H1 (cell line): ENCODE data around the gene SLC7A6OS. TPM values are rescaled to one million over a fixed set of nuclear protein-coding genes. Genes with fewer than 3 reads are reported as not detected.

Experiments used
- CTCF ChIA-PET: fragments of 300-600 bp; sonication (Branson Sonifier 250); formaldehyde crosslinking; loops from one replicate; lab custom pipeline; 2021; ENCODE audit not compliant: partially characterized antibody; lab: Charles Lee
- POLR2A ChIA-PET: fragments of 300-600 bp; sonication (Branson Sonifier 250); formaldehyde crosslinking; loops from one replicate; lab custom pipeline; 2021; ENCODE audit warnings: inconsistent platforms; ENCODE audit not compliant: partially characterized antibody; lab: Charles Lee
- DNase-seq, 2 experiments: peaks; one replicate each; pipeline versions ENCODE4 v3.0.0 to v3.0.0-alpha.2; 2010 to 2022; ENCODE audit warnings: low spot score in 2 of 2, low read depth in 1 of 2, mixed read lengths in 1 of 2
- FAIRE-seq: peaks from 2 replicates; lab custom pipeline; 2011; peaks lifted over from hg19 to GRCh38; lab: Jason Lieb, UNC
- H2AFZ ChIP-seq: 2 replicates; pipeline ENCODE4 v1.8.1; 2012; ENCODE audit warnings: low read length, inconsistent platforms
- H2AK5ac ChIP-seq: 2 replicates; pipeline ENCODE4 v1.6.1; 2013; ENCODE audit warnings: low read depth, low read length
- H2BK120ac ChIP-seq: replicated peaks from 2 replicates; pipeline ENCODE3; 2013; ENCODE audit warnings: low read depth, low read length, inconsistent platforms
- H2BK12ac ChIP-seq: 2 replicates; pipeline ENCODE4 v1.6.1; 2013; ENCODE audit warnings: low read depth, low read length
- H2BK15ac ChIP-seq: 2 replicates; pipeline ENCODE4 v1.6.1; 2013; ENCODE audit warnings: low read length
- H2BK20ac ChIP-seq: 2 replicates; pipeline ENCODE4 v1.6.1; 2013; ENCODE audit warnings: low read length
- H2BK5ac ChIP-seq: 2 replicates; pipeline ENCODE4 v1.6.1; 2013; ENCODE audit warnings: low read depth, low read length
- H3K14ac ChIP-seq: 2 replicates; pipeline ENCODE4 v1.6.1; 2013; ENCODE audit warnings: inconsistent platforms; ENCODE audit not compliant: insufficient read length
- H3K18ac ChIP-seq: 2 replicates; pipeline ENCODE4 v1.6.1; 2013; ENCODE audit warnings: low read length; ENCODE audit errors: extremely low read depth
- H3K23ac ChIP-seq: 2 replicates; pipeline ENCODE4 v1.6.1; 2013; ENCODE audit warnings: inconsistent platforms; ENCODE audit not compliant: insufficient read length
- H3K23me2 ChIP-seq: 2 replicates; pipeline ENCODE4 v1.6.1; 2013; ENCODE audit warnings: low read depth, low read length
- H3K27ac ChIP-seq: 2 replicates; pipeline ENCODE4 v1.6.1; 2011; ENCODE audit warnings: low read depth, low read length, inconsistent platforms
- H3K27me3 ChIP-seq, 4 experiments: replicated peaks in 1 of 4; 1 replicate in 1 of 4; 2 replicates in 3 of 4; pipeline versions ENCODE4 v1.6.1 to v1.8.1; 2011 to 2013; ENCODE audit warnings: low read length in 3 of 4, mild to moderate bottlenecking in 3 of 4, inconsistent platforms in 2 of 4, mixed read lengths in 2 of 4, moderate library complexity in 1 of 4; ENCODE audit not compliant: control insufficient read depth in 3 of 4, insufficient read depth in 3 of 4; ENCODE audit errors: extremely low read depth in 1 of 4
- H3K36me3 ChIP-seq, 4 experiments: 2 replicates each; pipeline versions ENCODE4 v1.6.1 to v1.8.1; 2011 to 2013; ENCODE audit warnings: mild to moderate bottlenecking in 4 of 4, low read length in 3 of 4, moderate library complexity in 2 of 4, control low read depth in 1 of 4, inconsistent platforms in 1 of 4; ENCODE audit not compliant: insufficient read depth in 4 of 4, control insufficient read depth in 2 of 4
- H3K4ac ChIP-seq: replicated peaks from 2 replicates; pipeline ENCODE3; 2013; ENCODE audit warnings: low read length, low read depth, mixed read lengths, inconsistent platforms; ENCODE audit not compliant: insufficient read length
- H3K4me1 ChIP-seq, 4 experiments: replicated peaks in 1 of 4; 1 replicate in 1 of 4; 2 replicates in 3 of 4; pipeline versions ENCODE4 v1.6.1 to v1.8.1; 2011 to 2013; ENCODE audit warnings: low read length in 3 of 4, inconsistent platforms in 2 of 4, mixed read lengths in 1 of 4; ENCODE audit not compliant: insufficient read depth in 4 of 4, control insufficient read depth in 3 of 4
- H3K4me2 ChIP-seq, 2 experiments: 2 replicates each; pipeline versions ENCODE4 v1.6.1 to v1.8.1; 2011 to 2013; ENCODE audit warnings: low read depth in 2 of 2, low read length in 2 of 2, control low read depth in 1 of 2, inconsistent platforms in 1 of 2, mild to moderate bottlenecking in 1 of 2; ENCODE audit not compliant: insufficient read depth in 1 of 2
- H3K4me3 ChIP-seq, 4 experiments: fragments of 200-600, 300-600 bp in 1 of 4; sonication (generic), shearing (Covaris generic), sonication (Bioruptor Twin) in 1 of 4; 2 replicates each; pipeline versions ENCODE4 v1.5.1 to v1.8.1; 2011 to 2016; ENCODE audit warnings: low read length in 4 of 4, low read depth in 3 of 4, control low read depth in 2 of 4, inconsistent platforms in 2 of 4, mild to moderate bottlenecking in 2 of 4, mixed read lengths in 1 of 4, moderate library complexity in 1 of 4; ENCODE audit not compliant: insufficient read depth in 2 of 4; ENCODE audit errors: extremely low read depth in 1 of 4
- H3K56ac ChIP-seq: replicated peaks from 2 replicates; pipeline ENCODE3; 2013; ENCODE audit warnings: low read depth, mild to moderate bottlenecking, mixed read lengths, low read length, inconsistent platforms; ENCODE audit not compliant: insufficient read length
- H3K79me1 ChIP-seq: 2 replicates; pipeline ENCODE4 v1.6.1; 2013; ENCODE audit warnings: low read depth, low read length, control low read depth
- H3K79me2 ChIP-seq, 2 experiments: 2 replicates each; pipeline versions ENCODE4 v1.6.1 to v1.8.1; 2012 to 2013; ENCODE audit warnings: low read length in 2 of 2, mild to moderate bottlenecking in 2 of 2, inconsistent platforms in 1 of 2; ENCODE audit not compliant: insufficient read depth in 2 of 2, control insufficient read depth in 1 of 2
- H3K9ac ChIP-seq, 4 experiments: replicated peaks in 1 of 4; 1 replicate in 1 of 4; 2 replicates in 3 of 4; pipeline versions ENCODE4 v1.6.1 to v1.8.1; 2011 to 2013; ENCODE audit warnings: low read depth in 3 of 4, low read length in 3 of 4, control low read depth in 2 of 4, mild to moderate bottlenecking in 2 of 4, moderate library complexity in 2 of 4, inconsistent platforms in 1 of 4; ENCODE audit errors: extremely low read depth in 1 of 4
- H3K9me3 ChIP-seq, 2 experiments: 2 replicates each; pipeline versions ENCODE4 v1.6.1 to v1.8.1; 2012 to 2013; ENCODE audit warnings: mild to moderate bottlenecking in 2 of 2, moderate library complexity in 2 of 2, control low read depth in 1 of 2, inconsistent platforms in 1 of 2, low read depth in 1 of 2, low read length in 1 of 2, mixed read lengths in 1 of 2; ENCODE audit not compliant: insufficient read depth in 2 of 2
- H4K20me1 ChIP-seq, 2 experiments: replicated peaks in 1 of 2; 2 replicates each; pipeline versions ENCODE3 to v1.8.1; 2011 to 2013; ENCODE audit warnings: inconsistent platforms in 2 of 2, low read length in 2 of 2, mild to moderate bottlenecking in 1 of 2; ENCODE audit not compliant: insufficient read depth in 2 of 2, control insufficient read depth in 1 of 2
- H4K5ac ChIP-seq: 2 replicates; pipeline ENCODE4 v1.6.1; 2013; ENCODE audit warnings: low read length, low read depth, mixed read lengths, inconsistent platforms; ENCODE audit not compliant: insufficient read length
- H4K8ac ChIP-seq: 2 replicates; pipeline ENCODE4 v1.8.0; 2013; ENCODE audit warnings: mild to moderate bottlenecking, moderate library complexity, low read length, inconsistent platforms; ENCODE audit not compliant: insufficient read depth; ENCODE audit errors: extremely low read depth
- H4K91ac ChIP-seq: replicated peaks from 2 replicates; pipeline ENCODE3; 2013; ENCODE audit warnings: low read length, mixed read lengths, inconsistent platforms; ENCODE audit not compliant: insufficient read length
- ASH2L ChIP-seq: fragments of 200-600, 300-600 bp; sonication (generic); IDR thresholded peaks from one replicate; pipeline ENCODE4 v1.7.1; 2017; ENCODE audit warnings: low read length
- CREB1 ChIP-seq: IDR thresholded peaks from 2 replicates; pipeline ENCODE4 v1.6.1; 2012; ENCODE audit warnings: inconsistent platforms
- JUN ChIP-seq: IDR thresholded peaks from 2 replicates; pipeline ENCODE4 v1.6.1; 2011; ENCODE audit warnings: low read depth, mild to moderate bottlenecking, improper control_type of control experiment, low read length
- JUND ChIP-seq: IDR thresholded peaks from 2 replicates; pipeline ENCODE4 v1.6.1; 2011; ENCODE audit warnings: mild to moderate bottlenecking, improper control_type of control experiment, low read length
- NANOG ChIP-seq: IDR thresholded peaks from 2 replicates; pipeline ENCODE4 v1.6.1; 2011; ENCODE audit warnings: low read length, low read depth, mild to moderate bottlenecking, inconsistent platforms; ENCODE audit not compliant: insufficient read depth, poor library complexity, severe bottlenecking
- POLR2A ChIP-seq, 2 experiments: IDR thresholded peaks; 1 replicate in 1 of 2; 2 replicates in 1 of 2; pipeline ENCODE4 v1.6.1; 2011; ENCODE audit warnings: low read depth in 2 of 2, low read length in 2 of 2, mild to moderate bottlenecking in 2 of 2; ENCODE audit errors: control extremely low read depth in 1 of 2
- RAD21 ChIP-seq, 2 experiments: IDR thresholded peaks in 1 of 2; conservative IDR thresholded peaks in 1 of 2; 2 replicates each; pipeline ENCODE4 v1.6.1; 2011; ENCODE audit warnings: low read depth in 2 of 2, low read length in 2 of 2, improper control_type of control experiment in 1 of 2, inconsistent platforms in 1 of 2, mild to moderate bottlenecking in 1 of 2, moderate library complexity in 1 of 2
- SP2 ChIP-seq: IDR thresholded peaks from 2 replicates; pipeline ENCODE4 v1.6.1; 2012; ENCODE audit warnings: mild to moderate bottlenecking, low read length, inconsistent platforms
- TAF1 ChIP-seq: IDR thresholded peaks from 2 replicates; pipeline ENCODE4 v1.6.1; 2011; ENCODE audit warnings: mild to moderate bottlenecking, low read depth, low read length
- TAF7 ChIP-seq: optimal IDR thresholded peaks from 2 replicates; pipeline ENCODE3; 2011; ENCODE audit warnings: low read depth, mild to moderate bottlenecking, inconsistent platforms, low read length, moderate library complexity, borderline replicate concordance
- TCF12 ChIP-seq: IDR thresholded peaks from 2 replicates; pipeline ENCODE4 v1.6.1; 2011; ENCODE audit warnings: low read depth, mild to moderate bottlenecking, low read length
- WGBS, 2 experiments: shearing (Covaris generic) in 1 of 2; methylation state at CpG; one replicate each; pipeline versions ENCODE4 v1.1.6 to v1.1.7; 2013 to 2015; ENCODE audit warnings: low lambda C conversion rate in 2 of 2, mixed read lengths in 2 of 2, inconsistent platforms in 1 of 2, low coverage in 1 of 2, missing lambda C conversion rate in 1 of 2; ENCODE audit not compliant: insufficient replicate concordance in 2 of 2, insufficient coverage in 1 of 2, insufficient read length in 1 of 2; ENCODE audit errors: extremely low coverage in 1 of 2, missing lambda C conversion rate in 1 of 2; 5-methylcytosine and 5-hydroxymethylcytosine counted together
- polyA plus RNA-seq, 7 experiments: library from polyadenylated mRNA; depleted of rRNA in 3 of 7; stranded (reverse) in 5 of 7; unstranded in 2 of 7; fragments of >200 nt in 5 of 7; fragments of 200-250 nt in 2 of 7; gene quantifications; 1 replicate in 5 of 7; 2 replicates in 1 of 7; 4 replicates in 1 of 7; pipeline versions ENCODE4 v1.2.1 to v1.2.3, GENCODE V29; 2011 to 2013; ENCODE audit warnings: missing spikeins in 2 of 7, mixed read lengths in 2 of 7
- total RNA-seq: library from RNA; stranded (reverse); fragmentation: NEBNext Ultra II Directional; extraction: Animal tissue kit (Norgen Biotek cat#: 25700); gene quantifications from 2 replicates; pipeline ENCODE4 v1.2.1, GENCODE V29; 2021
- TF ChIP-seq, protein P1 (sequence below): IDR thresholded peaks from 2 replicates; pipeline ENCODE4 v1.6.1; 2012; ENCODE audit warnings: low read length, inconsistent platforms

Gene SLC7A6OS
- total and polyA plus RNA-seq, 2 of the 8 experiments (the other 6 are each of a cell fraction or from before 2014, with no cell fraction given), result 7.3 to 21.3 TPM

DNA sequence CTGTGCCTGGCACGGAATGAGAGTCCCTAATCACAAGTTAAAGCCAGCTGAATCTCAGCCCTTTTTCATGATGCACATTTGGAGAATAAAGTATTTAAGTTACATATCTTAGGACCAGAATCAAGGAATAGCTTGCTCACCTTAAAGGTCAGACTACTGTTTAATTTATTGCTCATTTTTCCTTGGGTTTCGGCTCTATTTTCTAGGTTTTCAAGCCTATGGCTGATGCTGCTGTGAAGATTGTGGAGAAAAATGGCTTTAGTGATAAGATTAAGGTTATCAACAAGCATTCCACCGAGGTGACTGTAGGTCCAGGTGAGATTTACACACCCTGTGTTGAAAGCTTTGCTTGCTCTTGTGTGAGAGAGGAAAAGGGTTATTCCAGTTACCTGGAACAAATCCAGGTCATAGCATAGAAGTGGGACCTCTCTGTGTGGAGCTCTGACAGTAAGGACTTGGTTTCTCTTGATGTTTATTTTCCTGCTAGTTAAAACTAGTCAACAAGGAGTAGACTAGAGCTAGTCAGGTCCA lies 18.2 kb upstream of the SLC7A6OS start:
- ChIA-PET CTCF (interaction anchor here (0.6 to 16.2 kb wide), 30 partner anchors 10 to 553 kb away, joined by 3 to 221 read pairs (median 6); partner anchors contain the start of genes ESRP2, PLA2G15, PRMT7 and SLC7A6), POLR2A (interaction anchor here (0.6 to 8.7 kb wide), 8 partner anchors 10 to 91 kb away, joined by 3 to 44 read pairs (median 4); partner anchors contain the start of genes PRMT7, SLC7A6 and SLC7A6OS)
- Histone ChIP-seq H3K4me2 (no peak overlapping the region), H3K79me1 (no peaks in the 10 kb centered on the region), H3K18ac (no peak overlapping the region), H3K27me3 (no peaks in the 10 kb centered on the region), H2BK12ac (no peak overlapping the region), H3K56ac (no peak overlapping the region), H3K9me3 (no peaks in the 10 kb centered on the region), H3K4me1 (peaks cover 0 to 4% (median 1%) of the 10 kb centered on the region in 4 experiments; a peak in 2 of 7 replicates), H3K23ac (no peak overlapping the region), H3K4me3 (no peak overlapping the region), H4K91ac (no peak overlapping the region), H2BK20ac (no peak overlapping the region), H2AK5ac (no peak overlapping the region), H2BK120ac (no peak overlapping the region), H3K14ac (no peak overlapping the region), H2AFZ (no peak overlapping the region), H3K23me2 (no peaks in the 10 kb centered on the region), H4K8ac (no peak overlapping the region), H3K27ac (no peak overlapping the region), H2BK15ac (no peak overlapping the region), H3K79me2 (no peaks in the 10 kb centered on the region), H4K20me1 (peaks cover 1 to 10% of the 10 kb centered on the region in 2 experiments), H2BK5ac (no peak overlapping the region), H4K5ac (no peak overlapping the region), H3K36me3 (peaks cover 2 to 20% (median 12%) of the 10 kb centered on the region in 4 experiments; a peak in 5 of 8 replicates), H3K9ac (no peak overlapping the region), H3K4ac (no peak overlapping the region)
- FAIRE-seq, result no peak
- WGBS, 2 experiments, result 70% methylated on average over 3 of the region's 3 CpGs; no CpG with 5 or more reads in 1 of the 2 experiments
- DNase-seq, result no peak
- TF ChIP-seq JUND (no peak), CREB1 (no peak), ASH2L (no peak), SP2 (no peak), RAD21 (IDR thresholded peaks at IDR 0.05 in 1 of 2, conservative IDR thresholded peaks at IDR 0.05 in 1 of 2; ENCODE audit: low read depth in 2 of 2, low read length in 2 of 2) (no peak), POLR2A (IDR thresholded peaks at IDR 0.05; ENCODE audit: control extremely low read depth in 1 of 2, low read depth in 2 of 2, low read length in 2 of 2) (no peak), TCF12 (no peak), TAF7 (no peak), JUN (no peak), TAF1 (no peak), NANOG (no peak)
- TF ChIP-seq, protein P1, sequence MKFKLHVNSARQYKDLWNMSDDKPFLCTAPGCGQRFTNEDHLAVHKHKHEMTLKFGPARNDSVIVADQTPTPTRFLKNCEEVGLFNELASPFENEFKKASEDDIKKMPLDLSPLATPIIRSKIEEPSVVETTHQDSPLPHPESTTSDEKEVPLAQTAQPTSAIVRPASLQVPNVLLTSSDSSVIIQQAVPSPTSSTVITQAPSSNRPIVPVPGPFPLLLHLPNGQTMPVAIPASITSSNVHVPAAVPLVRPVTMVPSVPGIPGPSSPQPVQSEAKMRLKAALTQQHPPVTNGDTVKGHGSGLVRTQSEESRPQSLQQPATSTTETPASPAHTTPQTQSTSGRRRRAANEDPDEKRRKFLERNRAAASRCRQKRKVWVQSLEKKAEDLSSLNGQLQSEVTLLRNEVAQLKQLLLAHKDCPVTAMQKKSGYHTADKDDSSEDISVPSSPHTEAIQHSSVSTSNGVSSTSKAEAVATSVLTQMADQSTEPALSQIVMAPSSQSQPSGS, result no peak
